Measurements from ENCODE around the gene SLC39A11.
"Not testable (repeated sequence)": the region's sequence is repeated elsewhere in the genome, so short reads cannot be mapped to it uniquely, and the experiment has no call there.

The SLC39A11 gene

GRCh38 chr17:72775237-72775636 is 317.3 kb downstream of the SLC39A11 start:
- ChIA-PET POLR2A (interaction anchor here (0.6 kb wide), 1 partner anchor 210 kb away, joined by 10 read pairs; no protein-coding TSS in a partner anchor), CTCF (interaction anchor here (1.2 kb wide), 1 partner anchor 35 kb away, joined by 3 read pairs; no protein-coding TSS in a partner anchor)
- no peak for TF ChIP-seq CTCF (IDR thresholded peaks at IDR 0.05; ENCODE audit: control extremely low read depth, extremely low read depth, low read depth, missing control alignments)
- no peak for DNase-seq (ENCODE audit: extremely low spot score)

- no peak for TF ChIP-seq CTCF (IDR thresholded peaks at IDR 0.05; ENCODE audit: control extremely low read depth, extremely low read depth, low read depth, missing control alignments)
- DNase-seq (ENCODE audit: extremely low spot score), result no peak
- ChIA-PET CTCF (interaction anchor here (1.2 kb wide), 1 partner anchor 36 kb away, joined by 3 read pairs; no protein-coding TSS in a partner anchor), POLR2A (no interaction called here)
These were observed 318.3 kb downstream of the SLC39A11 start for GRCh38 chr17:72774236-72774635.

- DNase-seq (ENCODE audit: extremely low spot score); POLR2A ChIA-PET; CTCF ChIA-PET: not testable (repeated sequence)
These were observed 319.3 kb downstream of the SLC39A11 start for GRCh38 chr17:72773225-72773624.

GRCh38 chr17:72772331-72772821 is 320.1 kb downstream of the SLC39A11 start:
- DNase-seq (ENCODE audit: extremely low spot score), result no peak
- POLR2A ChIA-PET, result no interaction called here
- no peak for TF ChIP-seq CTCF (IDR thresholded peaks at IDR 0.05; ENCODE audit: control extremely low read depth, extremely low read depth, low read depth, missing control alignments)
- CTCF ChIA-PET, result no interaction called here

GRCh38 chr17:72771734-72772133 is 320.8 kb downstream of the SLC39A11 start:
- TF ChIP-seq CTCF (IDR thresholded peaks at IDR 0.05; ENCODE audit: control extremely low read depth, extremely low read depth, low read depth, missing control alignments), result no peak
- no peak for DNase-seq (ENCODE audit: extremely low spot score)
- CTCF ChIA-PET, result no interaction called here
- POLR2A ChIA-PET, result no interaction called here

DNA sequence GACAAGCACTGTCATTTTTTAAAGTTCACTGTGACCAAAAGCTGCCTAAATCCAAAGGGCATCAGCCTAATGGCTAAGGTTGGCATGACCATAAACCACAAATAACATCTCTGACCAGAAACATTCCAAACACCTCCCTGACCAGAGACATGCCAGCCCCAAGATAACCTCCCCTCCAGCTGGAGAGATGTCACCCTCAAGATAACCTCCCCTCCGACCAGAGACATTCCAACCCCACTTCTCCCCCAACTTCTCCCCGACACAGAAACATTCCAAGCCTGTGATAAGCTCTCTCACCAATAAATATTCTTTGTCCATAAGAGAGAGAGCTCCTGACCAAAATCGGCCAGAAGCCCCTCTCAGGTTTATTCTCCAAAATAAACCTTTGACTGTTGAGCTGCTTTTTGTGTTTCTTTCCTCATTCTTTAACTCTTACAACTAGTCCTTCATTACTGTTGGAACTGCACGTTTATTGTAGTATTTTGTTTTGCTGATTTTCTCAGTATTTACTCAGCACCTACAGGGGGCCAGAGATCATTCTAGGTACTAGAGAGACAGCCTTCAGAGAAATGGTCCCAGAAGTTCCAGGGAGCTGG is 325.6 kb downstream of the SLC39A11 start:
- CTCF ChIA-PET, result no interaction called here
- DNase-seq (ENCODE audit: extremely low spot score), result no peak
- TF ChIP-seq CTCF (IDR thresholded peaks at IDR 0.05; ENCODE audit: control extremely low read depth, extremely low read depth, low read depth, missing control alignments), result no peak
- POLR2A ChIA-PET, result no interaction called here

GRCh38 chr17:72765368-72766153 is 326.9 kb downstream of the SLC39A11 start:
- no peak for TF ChIP-seq CTCF (IDR thresholded peaks at IDR 0.05; ENCODE audit: control extremely low read depth, extremely low read depth, low read depth, missing control alignments)
- no peak for DNase-seq (ENCODE audit: extremely low spot score)
- POLR2A ChIA-PET, result no interaction called here
- CTCF ChIA-PET, result interaction anchor here (3.0 kb wide), 1 partner anchor 38 kb away, joined by 13 read pairs; no protein-coding TSS in a partner anchor

Data from GM10248 (cell line).